ENCODE measurements around the gene PEX14. TPM values are rescaled to one million over a fixed set of nuclear protein-coding genes. Genes with fewer than 3 reads are reported as not detected.

Gene PEX14
- total and polyA plus RNA-seq, 9 of the 15 experiments (the other 6 are each of a cell fraction or from before 2014, with no cell fraction given), result 2.6 to 45.7 (median 22.7) TPM

GRCh38 chr1:10497109-10497508, 22.4 kb downstream of the PEX14 start (continued):
- TF ChIP-seq, protein P1, sequence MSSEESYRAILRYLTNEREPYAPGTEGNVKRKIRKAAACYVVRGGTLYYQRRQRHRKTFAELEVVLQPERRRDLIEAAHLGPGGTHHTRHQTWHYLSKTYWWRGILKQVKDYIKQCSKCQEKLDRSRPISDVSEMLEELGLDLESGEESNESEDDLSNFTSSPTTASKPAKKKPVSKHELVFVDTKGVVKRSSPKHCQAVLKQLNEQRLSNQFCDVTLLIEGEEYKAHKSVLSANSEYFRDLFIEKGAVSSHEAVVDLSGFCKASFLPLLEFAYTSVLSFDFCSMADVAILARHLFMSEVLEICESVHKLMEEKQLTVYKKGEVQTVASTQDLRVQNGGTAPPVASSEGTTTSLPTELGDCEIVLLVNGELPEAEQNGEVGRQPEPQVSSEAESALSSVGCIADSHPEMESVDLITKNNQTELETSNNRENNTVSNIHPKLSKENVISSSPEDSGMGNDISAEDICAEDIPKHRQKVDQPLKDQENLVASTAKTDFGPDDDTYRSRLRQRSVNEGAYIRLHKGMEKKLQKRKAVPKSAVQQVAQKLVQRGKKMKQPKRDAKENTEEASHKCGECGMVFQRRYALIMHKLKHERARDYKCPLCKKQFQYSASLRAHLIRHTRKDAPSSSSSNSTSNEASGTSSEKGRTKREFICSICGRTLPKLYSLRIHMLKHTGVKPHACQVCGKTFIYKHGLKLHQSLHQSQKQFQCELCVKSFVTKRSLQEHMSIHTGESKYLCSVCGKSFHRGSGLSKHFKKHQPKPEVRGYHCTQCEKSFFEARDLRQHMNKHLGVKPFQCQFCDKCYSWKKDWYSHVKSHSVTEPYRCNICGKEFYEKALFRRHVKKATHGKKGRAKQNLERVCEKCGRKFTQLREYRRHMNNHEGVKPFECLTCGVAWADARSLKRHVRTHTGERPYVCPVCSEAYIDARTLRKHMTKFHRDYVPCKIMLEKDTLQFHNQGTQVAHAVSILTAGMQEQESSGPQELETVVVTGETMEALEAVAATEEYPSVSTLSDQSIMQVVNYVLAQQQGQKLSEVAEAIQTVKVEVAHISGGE (CRISPR knock-in tag; IDR thresholded peaks at IDR 0.05), result no peak
- no peak for TF ChIP-seq SAP30 (IDR thresholded peaks at IDR 0.05; ENCODE audit: borderline replicate concordance, insufficient read depth, low read depth, low read length, poor library complexity, severe bottlenecking)
- TF ChIP-seq EHMT2 (IDR thresholded peaks at IDR 0.05), result no peak

GRCh38 chr1:10498231-10498630, 23.5 kb downstream of the PEX14 start:
- in situ Hi-C loops (cut with MboI), result loop anchor here (5.0 kb wide), 1 partner anchor 121 kb away; no protein-coding TSS in a partner anchor
- FAIRE-seq, result peak; percentile 61

More at GRCh38 chr1:10498231-10498630, 23.5 kb downstream of the PEX14 start:
- POLR2A ChIA-PET, result interaction anchor here (1.4 kb wide), 1 partner anchor 12 kb away, joined by 4 read pairs; no protein-coding TSS in a partner anchor
- no peak overlapping the region for H3K9ac ChIP-seq (ENCODE audit: insufficient read depth in 1 of 2, low read depth in 2 of 2, low read length in 2 of 2)
- peaks cover 82% of the 10 kb centered on the region for H3K79me2 ChIP-seq (ENCODE audit: control insufficient read depth, insufficient read depth, low read length)
- DNase-seq (ENCODE audit: extremely low read depth in 1 of 4, low spot score in 3 of 4) (no peak), ATAC-seq (no peak)
- no peak for TF ChIP-seq NFE2 (IDR thresholded peaks at IDR 0.05; ENCODE audit: low read depth)
- no peaks in the 10 kb centered on the region for H3K27me3 ChIP-seq (ENCODE audit: control insufficient read depth in 2 of 2, insufficient read depth in 2 of 2, low read length in 2 of 2)
- CTCF ChIA-PET (ENCODE audit: low intra/inter-chr PET ratio), result no interaction called here
- H3K4me3 ChIP-seq, result no peak overlapping the region
- no peaks in the 10 kb centered on the region for H3K9me3 ChIP-seq (replicated peaks; ENCODE audit: control insufficient read depth, insufficient read depth, low read depth, low read length)
- H4K20me1 ChIP-seq (replicated peaks; ENCODE audit: control insufficient read depth, insufficient read depth, low read length), result peaks cover 41% of the 10 kb centered on the region
- H3K9me1 ChIP-seq (ENCODE audit: control insufficient read depth, insufficient read depth, low read length), result no peaks in the 10 kb centered on the region
- H3K4me2 ChIP-seq (ENCODE audit: insufficient read depth, low read length), result no peak overlapping the region
- H2AFZ ChIP-seq (ENCODE audit: low read depth, low read length), result no peak overlapping the region
- no TSS peak for BruUV-seq (replicated peaks)
- peaks cover 0 to 3% of the 10 kb centered on the region in 2 experiments; a peak in 2 of 5 replicates for H3K4me1 ChIP-seq (replicated peaks in 1 of 2; ENCODE audit: control insufficient read depth in 2 of 2, insufficient read depth in 2 of 2, low read length in 2 of 2)
- H3K27ac ChIP-seq (ENCODE audit: extremely low read depth, low read depth, low read length), result no peak overlapping the region
- intact Hi-C loops (cut with micrococcal nuclease), result no loop called here
- H3K36me3 ChIP-seq (ENCODE audit: control insufficient read depth, insufficient read depth, low read length), result peaks cover 32% of the 10 kb centered on the region
- 82% methylated on average over 8 of the region's 8 CpGs for WGBS (ENCODE audit: insufficient coverage, low coverage, missing lambda C conversion rate)
